HepG2 (cell line): ENCODE results near the gene HELZ. TPM values are rescaled to one million over a fixed set of nuclear protein-coding genes. Genes with fewer than 3 reads are reported as not detected.

Experiments used
- ATAC-seq: fragments of 200-7000 bp; cut with Tn5 transposase; 3 replicates; pipeline ENCODE4 v1.9.1; 2020; ENCODE audit warnings: mild to moderate bottlenecking, moderate library complexity
- BruUV-seq: library from RNA; stranded (reverse); fragments of 400-500 nt; replicated peaks from 2 replicates; lab custom pipeline; 2021; lab: Mats Ljungman, UMichigan
- CTCF ChIA-PET: fragments of 300-600 bp; formaldehyde crosslinking; extraction: SDS; loops from one replicate; lab custom pipeline; 2021; ENCODE audit warnings: low total read pairs, inconsistent platforms, low intra/inter-chr PET ratio; lab: Yijun Ruan, JAX
- POLR2A ChIA-PET: fragments of 350-600 bp; sonication (Branson Sonifier 250); formaldehyde crosslinking; loops from one replicate; lab custom pipeline; 2020; ENCODE audit warnings: antibody characterized with exemption, inconsistent platforms; lab: Yijun Ruan, JAX
- DNase-seq: peaks from one replicate; pipeline ENCODE4 v3.0.0-alpha.2; 2015; ENCODE audit warnings: low spot score
- FAIRE-seq: peaks from 3 replicates; lab custom pipeline; 2011; peaks lifted over from hg19 to GRCh38; lab: Jason Lieb, UNC
- H2AFZ ChIP-seq: one replicate; pipeline ENCODE4 v1.6.1; 2011; ENCODE audit warnings: low read length, inconsistent platforms
- H3K27ac ChIP-seq: fragments of 300-600 bp; 3 replicates; pipeline ENCODE4 v1.8.0; 2011; ENCODE audit warnings: mixed run types, mild to moderate bottlenecking, mixed read lengths, low read length, inconsistent platforms; ENCODE audit not compliant: insufficient read depth; ENCODE audit errors: extremely low read length
- H3K27me3 ChIP-seq, 2 experiments: fragments of 200-600 bp in 1 of 2; 2 replicates in 1 of 2; 3 replicates in 1 of 2; pipeline versions ENCODE4 v1.6.0 to v1.8.0; 2011; ENCODE audit warnings: low read length in 2 of 2, mild to moderate bottlenecking in 2 of 2, moderate library complexity in 2 of 2, inconsistent platforms in 1 of 2; ENCODE audit not compliant: insufficient read depth in 2 of 2, control insufficient read depth in 1 of 2
- H3K36me3 ChIP-seq, 2 experiments: fragments of 200-600 bp in 1 of 2; replicated peaks in 1 of 2; 2 replicates in 1 of 2; 3 replicates in 1 of 2; pipeline versions ENCODE4 v1.5.1 to v1.8.0; 2011; ENCODE audit warnings: low read length in 2 of 2, inconsistent platforms in 1 of 2; ENCODE audit not compliant: insufficient read depth in 2 of 2, control insufficient read depth in 1 of 2
- H3K4me1 ChIP-seq: 2 replicates; pipeline ENCODE4 v1.5.1; 2012; ENCODE audit warnings: low read length, inconsistent platforms; ENCODE audit not compliant: insufficient read depth
- H3K4me2 ChIP-seq: 2 replicates; pipeline ENCODE4 v1.6.0; 2011; ENCODE audit warnings: low read depth, low read length, inconsistent platforms
- H3K4me3 ChIP-seq, 3 experiments: fragments of 200-600 bp in 1 of 3; sonication (generic), shearing (Covaris generic) in 1 of 3; replicated peaks in 1 of 3; 2 replicates each; pipeline ENCODE4 v1.5.1; 2011 to 2016; ENCODE audit warnings: low read length in 3 of 3, inconsistent platforms in 2 of 3, low read depth in 2 of 3, mild to moderate bottlenecking in 2 of 3, control low read depth in 1 of 3, mixed read lengths in 1 of 3; ENCODE audit not compliant: insufficient read depth in 1 of 3
- H3K79me2 ChIP-seq: one replicate; pipeline ENCODE4 v1.6.1; 2011; ENCODE audit warnings: low read length, inconsistent platforms; ENCODE audit not compliant: insufficient read depth
- H3K9ac ChIP-seq: 2 replicates; pipeline ENCODE4 v1.6.0; 2011; ENCODE audit warnings: mild to moderate bottlenecking, low read depth, low read length, inconsistent platforms; ENCODE audit not compliant: insufficient read depth
- H3K9me3 ChIP-seq: 2 replicates; pipeline ENCODE4 v1.5.1; 2012; ENCODE audit warnings: mild to moderate bottlenecking, low read length
- H4K20me1 ChIP-seq: 2 replicates; pipeline ENCODE4 v1.6.0; 2011; ENCODE audit warnings: inconsistent platforms, mild to moderate bottlenecking, low read length, moderate library complexity; ENCODE audit not compliant: insufficient read depth
- ATF5 ChIP-seq: sonication (generic); formaldehyde crosslinking; IDR thresholded peaks from 2 replicates; pipeline ENCODE4 v1.4.0; 2020; ENCODE audit warnings: mild to moderate bottlenecking, low read depth, missing genetic modification reagents
- CENPBD1 ChIP-seq: sonication (generic); formaldehyde crosslinking; IDR thresholded peaks from 2 replicates; pipeline ENCODE4 v1.8.0; 2022; ENCODE audit warnings: missing genetic modification reagents, low read depth, mild to moderate bottlenecking, borderline replicate concordance
- CERS6 ChIP-seq: sonication (generic); formaldehyde crosslinking; IDR thresholded peaks from 2 replicates; pipeline ENCODE4 v1.5.0; 2020; ENCODE audit warnings: missing genetic modification reagents
- KLF15 ChIP-seq: sonication (generic); formaldehyde crosslinking; IDR thresholded peaks from 2 replicates; pipeline ENCODE4 v1.8.1; 2023; ENCODE audit warnings: borderline replicate concordance, mild to moderate bottlenecking, inconsistent platforms, missing genetic modification reagents, mixed read lengths
- MAFF ChIP-seq: IDR thresholded peaks from 2 replicates; pipeline ENCODE4 v1.6.1; 2011; ENCODE audit warnings: low read depth, low read length, improper control_type of control experiment
- POGK ChIP-seq: sonication (generic); formaldehyde crosslinking; conservative IDR thresholded peaks from 2 replicates; pipeline ENCODE4 v1.8.0; 2022; ENCODE audit warnings: mild to moderate bottlenecking, moderate library complexity, missing genetic modification reagents
- RARA ChIP-seq: IDR thresholded peaks from 2 replicates; pipeline ENCODE4 v1.6.1; 2016; ENCODE audit warnings: missing genetic modification reagents, missing compliant biosample characterization
- RCOR2 ChIP-seq: IDR thresholded peaks from 2 replicates; pipeline ENCODE4 v1.6.1; 2016; ENCODE audit warnings: missing biosample characterization, missing genetic modification reagents
- SIN3B ChIP-seq: fragments of 150-350 bp; IDR thresholded peaks from 2 replicates; pipeline ENCODE4 v1.6.1; 2014; ENCODE audit warnings: low read length
- TAF1 ChIP-seq: sonication (generic); formaldehyde crosslinking; IDR thresholded peaks from 2 replicates; pipeline ENCODE4 v1.4.0; 2020; ENCODE audit warnings: missing genetic modification reagents
- ZEB1 ChIP-seq: IDR thresholded peaks from 2 replicates; pipeline ENCODE4 v1.6.1; 2012; ENCODE audit warnings: mild to moderate bottlenecking, low read depth, inconsistent platforms; ENCODE audit not compliant: insufficient replicate concordance
- ZNF101 ChIP-seq: sonication (generic); formaldehyde crosslinking; IDR thresholded peaks from 2 replicates; pipeline ENCODE4 v1.4.0; 2020; ENCODE audit warnings: mild to moderate bottlenecking, low read depth, missing genetic modification reagents, borderline replicate concordance
- ZNF142 ChIP-seq: sonication (generic); formaldehyde crosslinking; IDR thresholded peaks from 2 replicates; pipeline ENCODE4 v1.4.0; 2020; ENCODE audit warnings: missing genetic modification reagents
- ZNF350 ChIP-seq: sonication (generic); formaldehyde crosslinking; IDR thresholded peaks from 2 replicates; pipeline ENCODE4 v1.4.0; 2020; ENCODE audit warnings: mild to moderate bottlenecking, low read depth, missing genetic modification reagents, borderline replicate concordance
- ZNF788 ChIP-seq: sonication (generic); formaldehyde crosslinking; IDR thresholded peaks from 2 replicates; pipeline ENCODE4 v1.5.0; 2020; ENCODE audit warnings: mild to moderate bottlenecking, missing genetic modification reagents, borderline replicate concordance
- ZNF816 ChIP-seq: sonication (generic); formaldehyde crosslinking; IDR thresholded peaks from 2 replicates; pipeline ENCODE4 v1.8.0; 2022; ENCODE audit warnings: missing genetic modification reagents, mild to moderate bottlenecking, borderline replicate concordance
- WGBS: methylation state at CpG from one replicate; pipeline ENCODE4 v1.1.6; 2017; ENCODE audit warnings: low lambda C conversion rate; 5-methylcytosine and 5-hydroxymethylcytosine counted together
- in situ Hi-C: cut with HindIII; loops from 2 replicates; pipeline ENCODE4 v1.10.0; 2017; ENCODE audit warnings: low pct_unique_long_range_greater_than_20kb; ENCODE audit not compliant: extremely low pct_ligation_motif_present
- intact Hi-C: fragments of 100-400 bp; cut with micrococcal nuclease; formaldehyde crosslinking; loops from one replicate; pipeline ENCODE4 v1.10.0; 2022; ENCODE audit not compliant: unreplicated experiment
- polyA plus RNA-seq, 8 experiments: library from polyadenylated mRNA; depleted of rRNA in 3 of 8; stranded (reverse) in 7 of 8; unstranded in 1 of 8; fragments of >200 nt; fragmentation: Illumina TruSeq in 4 of 8; extraction: Trizol in 4 of 8; gene quantifications; 2 replicates each; pipeline versions ENCODE4 v1.2.1 to v1.2.3, GENCODE V29; 2011 to 2016; ENCODE audit warnings: low read depth in 4 of 8, missing spikeins in 1 of 8, mixed read lengths in 1 of 8; ENCODE audit not compliant: insufficient read depth in 1 of 8
- total RNA-seq, 5 experiments: library from RNA; depleted of rRNA; stranded (reverse); fragments of >200 nt; fragmentation: Illumina TruSeq; extraction: Trizol; gene quantifications; 2 replicates each; pipeline ENCODE4 v1.2.3, GENCODE V29; 2016; ENCODE audit warnings: low read depth in 1 of 5

The HELZ gene
- total and polyA plus RNA-seq, 2 of the 13 experiments (the other 11 are each of a cell fraction or from before 2014, with no cell fraction given): 35.3 to 52.4 TPM

GRCh38 chr17:67033613-67034012 lies 211.4 kb downstream of the HELZ start:
- TF ChIP-seq ZNF101 (CRISPR knock-in tag) (no peak), ATF5 (CRISPR knock-in tag) (no peak), RARA (CRISPR knock-in tag) (no peak), ZNF142 (CRISPR knock-in tag) (no peak), CERS6 (CRISPR knock-in tag) (no peak), SIN3B (no peak), KLF15 (CRISPR knock-in tag) (no peak), MAFF (no peak), ZNF816 (CRISPR knock-in tag) (no peak), RCOR2 (CRISPR knock-in tag) (no peak), CENPBD1 (CRISPR knock-in tag) (no peak), ZEB1 (no peak), ZNF350 (no peak), POGK (CRISPR knock-in tag) (no peak), ZNF788 (CRISPR knock-in tag) (no peak), TAF1 (CRISPR knock-in tag) (no peak)
- no peak overlapping the region for H3K27ac ChIP-seq
- ATAC-seq (no peak), DNase-seq (no peak), FAIRE-seq (no peak)
- no peak overlapping the region for H3K4me2 ChIP-seq
- H3K4me1 ChIP-seq: no peaks in the 10 kb centered on the region
- POLR2A ChIA-PET: no interaction called here
- H3K36me3 ChIP-seq: no peaks in the 10 kb centered on the region
- H3K79me2 ChIP-seq: no peaks in the 10 kb centered on the region
- H4K20me1 ChIP-seq: no peaks in the 10 kb centered on the region
- H2AFZ ChIP-seq: no peak overlapping the region
- no peak overlapping the region for H3K9ac ChIP-seq
- BruUV-seq: no TSS peak
- H3K27me3 ChIP-seq: peaks cover 10 to 38% of the 10 kb centered on the region in 2 experiments; a peak in 3 of 5 replicates
- no peak overlapping the region for H3K4me3 ChIP-seq
- CTCF ChIA-PET: no interaction called here
- intact Hi-C loops: loop anchor here (1.0 kb wide), 1 partner anchor 18 kb away; no protein-coding TSS in a partner anchor
- in situ Hi-C loops: no loop called here
- 50% methylated on average over 5 of the region's 9 CpGs for WGBS
- no peaks in the 10 kb centered on the region for H3K9me3 ChIP-seq
